Measurements from ENCODE around the gene CCDC148.
A peak's percentile ranks its signal among the peaks of the same experiment; 100 is the strongest.

Gene CCDC148

GRCh38 chr2:158143703-158144360 lies 312.7 kb downstream of the CCDC148 start:
- peak; percentile 2 for DNase-seq

- DNase-seq = no peak
Measured at GRCh38 chr2:158142568-158143332, 313.8 kb downstream of the CCDC148 start.

- no peak for DNase-seq
Measured at GRCh38 chr2:158142165-158142564, 314.4 kb downstream of the CCDC148 start.

GRCh38 chr2:158140201-158140600 lies 316.4 kb downstream of the CCDC148 start:
- DNase-seq = peak; percentile 7

- DNase-seq = no peak
Measured at GRCh38 chr2:158138255-158138654, 318.3 kb downstream of the CCDC148 start.

- no peak for DNase-seq
Measured at GRCh38 chr2:158135096-158135495, 321.5 kb downstream of the CCDC148 start.

GRCh38 chr2:158134655-158135054 lies 321.9 kb downstream of the CCDC148 start:
- DNase-seq = no peak

- DNase-seq = no peak
Measured at GRCh38 chr2:158134055-158134454, 322.5 kb downstream of the CCDC148 start.

GRCh38 chr2:158131919-158132566 lies 324.5 kb downstream of the CCDC148 start:
- DNase-seq = no peak

- peak; percentile 65 for DNase-seq
Measured at GRCh38 chr2:158131483-158131912, 325.1 kb downstream of the CCDC148 start.

- peak; percentile 45 for DNase-seq
Measured at GRCh38 chr2:158130832-158131473, 325.6 kb downstream of the CCDC148 start.

GRCh38 chr2:158129037-158129436 lies 327.5 kb downstream of the CCDC148 start:
- peak; percentile 6 for DNase-seq

GRCh38 chr2:158128168-158128973 lies 328.2 kb downstream of the CCDC148 start:
- DNase-seq = peak; percentile 42

GRCh38 chr2:158127380-158127804 lies 329.2 kb downstream of the CCDC148 start:
- peak; percentile 28 for DNase-seq

GRCh38 chr2:158125756-158126498 lies 330.6 kb downstream of the CCDC148 start:
- no peak for DNase-seq

GRCh38 chr2:158124896-158125295 lies 331.7 kb downstream of the CCDC148 start:
- DNase-seq = no peak

All from NCI-H69 (cell line).